Suppressor macrophage (primary cell): ENCODE results near the gene NUMA1.

ENCODE experiments used
- DNase-seq, 4 experiments: peaks; one replicate each; pipeline ENCODE4 v3.0.0-alpha.2; 2020 to 2022

Gene NUMA1

GRCh38 chr11:72100462-72100861, 20.1 kb upstream of the NUMA1 start:
- peak; percentile 49 to 79 (median 72) for DNase-seq

- no peak for DNase-seq
Measured at GRCh38 chr11:72100009-72100408, 19.7 kb upstream of the NUMA1 start.

- no peak for DNase-seq
Measured at GRCh38 chr11:72098741-72099140, 18.4 kb upstream of the NUMA1 start.

GRCh38 chr11:72091292-72091691, 10.9 kb upstream of the NUMA1 start:
- peak; percentile 86 to 93 (median 91) for DNase-seq

GRCh38 chr11:72088076-72088808, 7.9 kb upstream of the NUMA1 start:
- DNase-seq, result no peak

GRCh38 chr11:72085621-72086351, 5.4 kb upstream of the NUMA1 start:
- peak in 3 of 4 experiments; percentile 43 to 55 (median 49) for DNase-seq

GRCh38 chr11:72084965-72085364, 4.6 kb upstream of the NUMA1 start:
- DNase-seq, result no peak

- no peak for DNase-seq
Measured at GRCh38 chr11:72084076-72084475, 3.7 kb upstream of the NUMA1 start.

- no peak for DNase-seq
Measured at GRCh38 chr11:72083414-72083813, 3.1 kb upstream of the NUMA1 start.

- DNase-seq, result peak in 2 of 4 experiments; percentile 36 to 45
Measured at GRCh38 chr11:72081821-72082453, 1.6 kb upstream of the NUMA1 start.

GRCh38 chr11:72081184-72081644, 872 bp upstream of the NUMA1 start:
- no peak for DNase-seq

- peak in 1 of 4 experiments; percentile 21 for DNase-seq
Measured at GRCh38 chr11:72079819-72080325, 470 bp downstream of the NUMA1 start.

GRCh38 chr11:72078477-72078876, 1.9 kb downstream of the NUMA1 start:
- DNase-seq, result no peak

GRCh38 chr11:72075756-72076155, 4.6 kb downstream of the NUMA1 start:
- DNase-seq, result no peak

- DNase-seq, result peak; percentile 61 to 84 (median 78)
Measured at GRCh38 chr11:72075109-72075508, 5.2 kb downstream of the NUMA1 start.

GRCh38 chr11:72072348-72072747, 8.0 kb downstream of the NUMA1 start:
- peak; percentile 25 to 48 (median 38) for DNase-seq

GRCh38 chr11:72070491-72070890, 9.9 kb downstream of the NUMA1 start:
- DNase-seq, result no peak

GRCh38 chr11:72069787-72070251, 10.5 kb downstream of the NUMA1 start:
- peak; percentile 91 to 98 (median 95) for DNase-seq

- peak; percentile 47 to 78 (median 73) for DNase-seq
Measured at GRCh38 chr11:72069200-72069599, 11.1 kb downstream of the NUMA1 start.

- no peak for DNase-seq
Measured at GRCh38 chr11:72067676-72068075, 12.7 kb downstream of the NUMA1 start.

- no peak for DNase-seq
Measured at GRCh38 chr11:72067266-72067665, 13.1 kb downstream of the NUMA1 start.

GRCh38 chr11:72066855-72067254, 13.5 kb downstream of the NUMA1 start:
- no peak for DNase-seq
